ENCODE measurements around the gene RTN4R. TPM values are rescaled to one million over a fixed set of nuclear protein-coding genes. Genes with fewer than 3 reads are reported as not detected.

The RTN4R gene
- total RNA-seq, 1 experiment from 2014 or later, result 19.0 TPM

GRCh38 chr22:20247010-20247505, 21.1 kb downstream of the RTN4R start (continued):
- TF ChIP-seq CTCF (IDR thresholded peaks at IDR 0.05 in 2 of 3, conservative IDR thresholded peaks at IDR 0.05 in 1 of 3; ENCODE audit: borderline replicate concordance in 1 of 3, insufficient read depth in 1 of 3, low read depth in 2 of 3, low read length in 2 of 3) (no peak), EZH2 (IDR thresholded peaks at IDR 0.05) (no peak)

GRCh38 chr22:20246368-20247009, 21.6 kb downstream of the RTN4R start:
- DNase-seq (ENCODE audit: low read depth, low spot score), result no peak
- H3K4me1 ChIP-seq (ENCODE audit: control insufficient read depth in 1 of 2, insufficient read depth in 2 of 2, low read length in 2 of 2), result peaks cover 7 to 18% of the 10 kb centered on the region in 2 experiments; a peak in 3 of 4 replicates
- no peak overlapping the region for H3K4me2 ChIP-seq (ENCODE audit: low read length)
- no peaks in the 10 kb centered on the region for H3K9me2 ChIP-seq (ENCODE audit: insufficient read depth)
- BruUV-seq (replicated peaks), result no TSS peak
- no peaks in the 10 kb centered on the region for H3K27me3 ChIP-seq (ENCODE audit: insufficient read depth, low read length)
- H3K4me3 ChIP-seq (replicated peaks in 1 of 2; ENCODE audit: low read depth in 1 of 2, low read length in 2 of 2), result no peak overlapping the region
- ATAC-seq, result no peak
- CTCF ChIA-PET, result no interaction called here
- intact Hi-C loops (cut with micrococcal nuclease), result no loop called here
- RAD21 ChIA-PET (ENCODE audit: low non-redundant PET in 1 of 2, low total read pairs in 2 of 2, uncharacterized antibody in 2 of 2, unreplicated experiment in 2 of 2), result no interaction called here
- TF ChIP-seq SRF (IDR thresholded peaks at IDR 0.05; ENCODE audit: low read depth) (no peak), JUND (IDR thresholded peaks at IDR 0.05) (no peak), SP1 (IDR thresholded peaks at IDR 0.05; ENCODE audit: low read depth) (no peak), POLR2A (IDR thresholded peaks at IDR 0.05; ENCODE audit: borderline replicate concordance, extremely low read depth, insufficient read depth, insufficient read length) (no peak), YY1 (IDR thresholded peaks at IDR 0.05; ENCODE audit: extremely low read depth, insufficient replicate concordance, low read depth, low read length) (no peak), CEBPB (IDR thresholded peaks at IDR 0.05; ENCODE audit: low read depth) (no peak)
- no peak overlapping the region for H3K27ac ChIP-seq (ENCODE audit: low read depth, low read length)
- no peaks in the 10 kb centered on the region for H3K36me3 ChIP-seq (ENCODE audit: control insufficient read depth in 1 of 2, insufficient read depth in 2 of 2, low read length in 2 of 2)
- H3K9me3 ChIP-seq (ENCODE audit: control insufficient read depth in 1 of 2, insufficient read depth in 1 of 2, low read depth in 1 of 2, low read length in 2 of 2), result no peaks in the 10 kb centered on the region
- no peaks in the 10 kb centered on the region; the same call in 1 of the 2 replicates for H3K79me2 ChIP-seq (ENCODE audit: insufficient read depth, low read length)
- H3K9ac ChIP-seq (ENCODE audit: low read length), result no peak overlapping the region
- no peak overlapping the region for H2AFZ ChIP-seq (ENCODE audit: low read depth, low read length, poor library complexity, severe bottlenecking)
- POLR2A ChIA-PET, result no interaction called here
- no peaks in the 10 kb centered on the region for H4K20me1 ChIP-seq (ENCODE audit: insufficient read depth)

All from HCT116 (cell line).